Limb (tissue), 2 donors: Measurements from ENCODE around the gene IRF2BPL.
"Not testable (repeated sequence)": the region's sequence is repeated elsewhere in the genome, so short reads cannot be mapped to it uniquely, and the experiment has no call there.

Source experiments
- DNase-seq, 2 donors: peaks; one replicate each; pipeline ENCODE4 v3.0.0-alpha.2; 2016; ENCODE audit errors: extremely low spot score in 2 of 2

IRF2BPL gene

DNA sequence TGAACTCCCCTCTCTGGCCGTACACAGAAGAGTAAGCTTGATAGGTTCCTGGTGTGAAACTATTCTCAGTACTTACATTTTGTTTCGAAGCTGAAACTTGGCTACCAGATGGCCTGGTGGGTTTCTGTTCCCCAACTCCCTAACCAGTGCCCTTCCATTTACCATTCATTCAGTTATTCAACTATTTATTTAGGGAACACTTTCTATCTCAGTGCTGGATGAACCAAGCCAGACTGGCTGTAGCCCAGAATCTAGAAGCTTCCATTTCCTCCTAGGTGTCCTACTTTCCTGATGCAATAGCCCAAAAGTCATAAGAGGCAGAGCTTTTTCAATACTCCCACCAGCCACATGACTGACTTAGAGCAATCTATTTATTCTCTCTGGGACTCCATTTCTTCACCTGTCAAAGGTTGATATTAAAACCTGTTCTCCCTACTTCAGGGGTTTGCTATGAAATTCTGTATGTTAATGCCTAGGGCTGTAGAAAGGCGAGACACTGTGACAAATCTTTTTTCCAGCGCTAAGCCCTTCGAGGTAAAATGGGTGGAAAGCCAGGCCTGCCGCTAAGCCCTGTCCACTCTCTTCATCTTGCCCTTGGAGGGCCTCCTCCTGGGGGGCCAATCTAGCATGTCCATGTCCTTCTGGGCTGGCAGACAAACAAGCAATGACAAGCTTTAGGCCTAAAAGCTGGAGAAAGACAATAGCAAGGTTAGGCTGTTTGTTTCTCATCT is 8.1 kb upstream of the IRF2BPL start:
- no peak for DNase-seq

DNA sequence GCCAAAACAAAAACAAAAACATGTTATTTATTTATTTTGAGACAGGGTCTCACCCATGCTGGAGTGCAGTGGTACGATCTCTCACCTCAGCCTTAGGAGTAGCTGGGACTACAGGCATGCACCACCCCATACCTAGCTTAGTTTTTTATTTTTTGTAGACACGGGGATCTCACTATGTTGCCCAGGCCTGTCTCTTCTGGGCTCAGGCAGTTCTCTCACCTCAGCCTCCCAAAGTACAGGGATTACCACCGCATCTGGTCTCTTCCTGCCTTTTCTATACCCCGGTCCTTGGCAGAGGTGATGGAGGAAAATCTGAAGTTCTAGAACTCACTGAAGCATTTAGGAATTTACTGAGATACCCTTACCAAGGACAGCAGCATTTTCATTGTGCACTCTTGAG is 6.8 kb upstream of the IRF2BPL start:
- DNase-seq: no peak

DNA sequence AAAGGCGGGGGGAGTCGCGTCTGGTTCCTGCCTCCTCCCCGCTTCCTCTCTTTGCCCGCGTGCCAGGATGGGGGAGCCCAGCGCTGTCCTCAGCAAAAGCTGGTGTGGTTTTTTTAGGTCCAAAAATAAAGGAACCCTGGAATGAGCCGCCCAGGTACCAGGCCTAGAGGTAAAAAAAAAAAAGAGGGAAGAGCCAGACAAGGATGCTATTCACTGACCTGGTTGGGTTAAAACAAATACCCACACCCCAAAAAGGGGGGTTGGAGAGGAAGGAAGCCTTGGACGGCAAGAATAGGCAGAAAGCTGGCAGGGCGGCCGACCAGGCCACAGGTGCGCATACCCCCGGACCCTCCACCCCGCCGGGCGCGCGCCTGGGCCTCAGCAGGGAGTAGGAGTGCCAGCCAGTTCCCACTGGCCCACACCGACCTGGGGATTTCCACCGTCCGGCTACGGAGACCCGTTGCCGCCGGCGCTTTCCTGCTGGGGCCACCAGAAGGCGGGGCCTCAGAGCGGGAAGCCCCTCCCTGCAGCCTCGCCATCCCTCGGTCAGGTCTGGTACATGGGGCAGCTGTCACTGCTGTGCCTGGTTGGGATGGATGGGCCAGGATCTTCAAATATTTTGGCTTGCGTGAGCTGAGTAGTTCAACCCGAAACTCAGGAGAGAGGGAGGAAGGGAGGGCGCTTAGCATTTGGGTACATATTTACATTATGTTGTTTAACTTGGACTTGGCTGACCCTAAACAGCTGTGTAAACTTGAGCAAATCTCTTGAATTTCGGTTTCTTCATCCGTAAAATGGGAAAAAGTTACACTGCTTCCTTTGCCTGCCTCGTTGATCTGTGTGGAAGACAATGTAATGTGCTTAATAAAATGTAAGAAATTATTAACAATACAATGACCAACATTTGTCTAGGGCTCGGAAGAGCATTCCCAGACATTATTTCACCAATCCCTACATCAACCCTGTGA is 5.4 kb upstream of the IRF2BPL start:
- DNase-seq: peak; percentile 77 to 80

DNA sequence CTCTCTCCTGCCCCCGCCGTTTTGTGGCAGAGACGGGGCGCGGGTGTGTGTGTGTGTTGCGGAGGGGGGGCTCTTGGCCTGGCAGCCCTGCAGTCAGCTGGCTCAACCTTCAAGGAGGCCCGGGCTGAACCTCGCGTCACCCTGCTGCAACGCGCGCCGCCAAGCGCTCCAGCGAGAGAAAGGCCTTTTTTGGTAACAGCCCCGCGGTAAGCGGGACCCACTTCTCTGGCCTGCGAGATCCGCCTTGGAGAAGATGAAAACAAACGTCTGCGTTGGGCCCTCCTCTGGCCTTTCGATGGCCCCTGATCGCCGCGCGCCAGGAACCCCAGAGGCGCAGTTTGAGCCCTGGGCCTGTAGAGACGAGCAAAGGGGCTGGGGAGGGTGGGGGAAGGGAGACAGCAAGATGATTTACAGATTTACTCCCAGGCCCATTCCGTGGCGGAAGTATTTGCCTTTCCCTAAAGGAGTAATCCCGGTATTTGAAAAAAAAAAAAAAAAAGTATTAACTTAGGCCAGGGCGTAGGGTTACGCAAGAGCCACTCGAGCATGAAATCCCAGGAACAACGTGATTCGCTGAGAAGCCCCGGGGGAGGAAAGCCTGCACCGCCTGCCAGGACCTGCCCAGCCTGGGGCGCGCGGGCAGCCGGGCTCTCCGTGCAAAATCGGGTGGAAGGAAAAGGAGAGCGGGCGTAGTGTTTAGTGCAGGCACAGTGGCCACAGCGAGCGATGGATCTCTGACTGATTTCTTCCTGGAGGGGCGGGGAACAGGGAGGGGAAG is 4.5 kb upstream of the IRF2BPL start:
- DNase-seq: peak; percentile 91

DNA sequence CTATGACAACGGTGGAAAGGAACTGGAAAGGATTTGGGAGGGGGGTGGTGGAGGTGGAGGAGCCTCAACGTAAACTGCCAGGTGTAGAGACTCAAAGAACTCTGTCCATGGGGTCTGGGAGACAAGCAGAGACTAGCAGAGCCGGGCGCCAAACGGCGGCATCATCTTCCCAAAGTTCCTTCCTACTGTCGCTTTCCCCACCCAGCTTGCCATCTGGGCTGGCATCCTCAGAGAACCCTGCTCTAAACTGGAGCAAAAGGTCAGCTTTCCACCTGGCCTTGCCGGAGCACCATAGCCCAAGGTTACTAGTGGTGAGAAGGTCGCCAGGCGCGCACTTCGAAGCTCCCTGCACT is 4.0 kb upstream of the IRF2BPL start:
- no peak for DNase-seq

DNA sequence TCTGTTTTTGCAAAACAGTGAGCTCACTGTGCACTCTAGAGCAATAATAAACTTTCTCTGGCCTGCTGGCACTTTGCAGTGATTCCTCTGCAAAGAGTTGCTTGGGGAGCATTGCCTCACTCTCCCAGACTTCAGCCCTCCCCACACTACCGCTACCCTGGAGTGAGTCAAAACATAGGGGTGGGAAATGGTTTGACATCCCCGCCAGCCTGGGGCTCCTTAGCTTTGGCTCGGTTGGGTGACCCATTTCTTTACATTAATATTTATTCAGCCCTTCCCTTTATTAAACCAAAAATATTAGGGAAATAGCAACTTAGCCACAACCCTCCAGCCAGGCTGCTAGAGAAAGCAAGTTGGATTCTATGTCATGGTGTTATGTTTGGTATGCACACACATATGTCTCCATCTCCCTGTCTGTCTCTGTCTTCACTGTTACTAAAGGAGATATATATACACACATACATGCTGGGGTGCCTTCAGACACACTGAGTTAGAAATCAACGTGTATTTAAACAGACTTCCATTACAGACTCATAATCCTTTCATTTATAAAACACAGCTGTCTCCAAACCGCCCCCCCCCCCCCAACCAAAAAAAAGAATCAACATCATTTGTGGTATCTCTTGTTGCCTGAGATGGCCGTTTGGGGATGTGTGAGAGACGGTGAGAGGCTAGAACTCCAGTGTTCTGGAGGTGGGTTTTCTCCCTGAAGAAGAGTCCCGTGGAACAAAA is 3.4 kb upstream of the IRF2BPL start:
- DNase-seq: peak; percentile 57 to 59

DNA sequence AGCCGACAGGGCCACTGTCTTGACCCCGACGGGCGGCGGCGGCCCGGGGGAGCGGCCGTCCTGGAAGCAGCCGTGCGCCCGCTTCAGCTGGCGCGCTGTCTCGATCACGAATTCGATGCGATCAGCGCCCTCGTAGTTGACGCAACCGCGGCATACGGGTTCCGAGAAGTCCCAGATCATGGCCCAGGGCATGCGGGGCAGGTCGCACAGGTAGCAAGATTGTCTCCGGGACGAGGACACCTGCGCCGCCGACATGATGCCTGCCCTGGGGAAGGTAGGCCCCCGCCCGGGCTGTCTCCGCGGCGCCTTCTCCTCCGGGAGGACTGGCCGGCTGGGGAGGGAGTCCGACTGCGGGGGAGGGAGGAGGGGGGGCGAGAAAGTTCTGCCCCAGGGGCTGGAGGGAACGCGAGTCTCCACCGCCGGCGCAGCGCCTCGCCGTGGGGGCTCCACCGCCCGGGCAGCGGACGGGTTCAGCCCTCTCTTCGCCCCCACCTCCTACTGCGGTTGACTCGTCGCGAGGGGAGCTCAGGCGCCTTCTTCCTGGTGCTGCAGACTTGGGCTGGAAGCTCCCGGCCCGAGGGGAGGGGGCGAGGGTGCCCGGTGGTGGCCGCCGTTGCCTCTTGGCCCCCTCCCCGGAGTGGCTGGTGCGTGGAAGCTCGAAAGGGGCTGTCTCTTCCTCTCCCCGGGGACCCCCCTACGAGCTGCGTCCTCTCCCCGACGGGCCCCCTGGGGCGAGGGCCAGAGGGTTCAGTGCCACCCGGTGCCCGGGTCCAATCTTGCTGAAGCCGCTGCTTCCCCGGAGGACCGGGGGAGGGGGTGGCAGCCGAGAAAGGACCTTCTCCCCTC is 747 bp downstream of the IRF2BPL start:
- peak; percentile 60 to 85 for DNase-seq

DNA sequence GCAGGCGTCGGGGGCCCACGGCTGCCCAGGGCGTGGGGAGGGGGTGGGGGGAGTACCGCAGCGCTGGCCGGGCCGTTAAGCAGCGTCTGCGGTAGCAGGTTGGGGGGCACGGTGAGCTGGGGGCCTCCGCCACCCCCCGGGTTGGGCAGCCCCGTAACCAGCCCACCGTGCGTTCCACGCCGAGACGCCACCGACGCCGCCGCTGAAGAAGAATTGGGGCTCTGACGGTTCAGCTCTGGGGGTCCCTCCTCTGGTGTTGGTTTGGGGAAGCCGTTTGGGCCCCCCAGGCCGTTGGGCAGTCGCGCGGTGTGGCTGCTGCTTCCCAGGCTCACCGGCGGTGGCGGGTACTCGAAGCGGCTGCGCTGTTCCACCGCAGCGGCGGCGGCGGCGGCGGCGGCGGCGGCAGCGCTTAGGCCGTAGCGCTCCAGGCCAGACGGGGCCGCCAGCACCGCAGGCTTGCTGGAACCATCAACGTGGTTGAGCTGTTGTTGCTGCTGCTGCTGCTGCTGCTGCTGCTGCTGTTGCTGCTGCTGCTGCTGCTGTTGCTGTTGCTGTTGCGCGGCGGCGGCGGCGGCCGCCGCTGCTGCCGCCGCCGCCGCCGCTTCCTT is 1.5 kb downstream of the IRF2BPL start:
- DNase-seq: no peak

DNA sequence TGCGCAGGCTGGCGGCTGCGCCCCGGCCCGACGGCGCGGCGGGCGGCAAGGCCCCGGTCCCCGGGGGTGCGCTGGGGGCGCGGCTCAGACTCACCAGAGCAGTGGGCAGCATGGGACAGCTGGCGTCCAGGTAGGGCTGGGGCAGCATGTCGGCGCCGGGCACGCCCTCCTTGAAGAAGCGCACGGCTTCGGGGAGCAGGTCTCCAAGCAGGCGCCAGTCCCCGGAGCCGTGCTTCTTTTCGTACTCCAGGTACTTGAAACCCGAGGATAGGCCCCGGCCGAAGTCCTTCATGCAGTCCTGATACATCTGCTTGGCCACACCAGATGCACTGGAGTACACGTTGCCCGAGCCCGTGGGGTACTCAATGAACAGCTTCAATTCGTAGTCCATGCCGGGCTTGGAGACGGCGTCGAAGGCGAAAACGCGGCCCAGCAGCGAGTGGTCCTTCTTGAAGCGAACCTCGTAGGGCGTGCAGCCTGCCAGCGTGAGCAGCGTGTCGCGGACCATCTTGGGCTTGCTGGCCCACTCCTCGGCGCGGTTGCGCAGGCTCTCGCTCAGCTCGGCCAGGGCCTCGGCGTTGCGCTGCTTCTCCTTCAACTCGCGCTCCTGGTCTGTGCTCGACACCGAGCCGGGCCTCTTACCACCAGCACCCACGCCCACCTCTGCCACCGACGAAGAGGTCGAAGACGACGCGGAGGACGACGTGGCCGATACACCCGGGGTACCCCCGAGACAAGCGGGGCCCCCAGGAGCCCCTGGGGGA is 2.2 kb downstream of the IRF2BPL start:
- DNase-seq: peak in 1 of 2 donors; percentile 75

DNA sequence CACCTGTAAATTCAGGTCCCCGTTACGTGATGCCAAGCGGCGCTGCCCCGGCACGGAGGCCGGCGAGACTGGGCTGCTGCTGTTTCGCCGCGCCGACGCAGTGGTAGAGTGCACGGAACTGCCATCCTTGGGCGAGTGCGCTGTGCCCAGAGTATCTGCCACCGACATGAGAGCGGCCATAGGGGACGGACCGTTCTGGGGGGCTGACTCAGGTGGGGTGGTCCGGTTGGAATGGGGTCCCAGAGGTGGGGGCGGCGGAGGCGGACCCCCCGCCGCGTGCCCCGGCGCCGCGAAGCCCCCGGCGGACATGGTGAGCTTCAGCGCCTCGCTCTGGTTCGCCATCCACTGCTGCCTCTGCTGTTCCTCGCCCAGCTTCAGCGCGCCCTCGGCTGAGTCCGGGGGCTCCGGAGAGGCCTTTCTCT is 2.8 kb downstream of the IRF2BPL start:
- peak in 1 of 2 donors; percentile 58 for DNase-seq

DNA sequence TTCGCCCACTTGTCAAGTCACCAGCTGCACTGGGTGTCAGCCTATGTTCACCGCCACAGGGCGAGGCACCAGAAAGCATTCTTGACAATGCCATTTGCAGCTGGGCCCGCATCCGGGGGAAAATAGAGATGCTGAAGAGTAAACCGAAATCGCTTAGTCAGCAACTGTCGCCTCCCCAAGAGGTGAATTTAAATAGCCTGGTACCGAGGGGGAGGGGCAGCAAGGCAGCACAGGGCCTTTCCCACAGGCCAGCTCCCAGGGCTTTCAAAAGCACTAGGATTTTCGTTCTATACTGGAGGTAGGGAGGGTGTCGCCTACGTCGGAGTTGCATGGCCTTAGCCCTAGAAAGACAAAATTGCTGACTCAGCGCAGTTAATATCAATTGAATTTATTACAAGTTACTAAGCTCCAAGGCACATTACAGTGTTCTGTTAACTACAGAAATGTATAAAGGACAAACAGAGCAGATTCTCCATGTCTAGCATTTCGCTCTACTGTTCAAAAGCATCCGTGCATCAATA is 4.3 kb downstream of the IRF2BPL start:
- DNase-seq: peak in 1 of 2 donors; percentile 70

DNA sequence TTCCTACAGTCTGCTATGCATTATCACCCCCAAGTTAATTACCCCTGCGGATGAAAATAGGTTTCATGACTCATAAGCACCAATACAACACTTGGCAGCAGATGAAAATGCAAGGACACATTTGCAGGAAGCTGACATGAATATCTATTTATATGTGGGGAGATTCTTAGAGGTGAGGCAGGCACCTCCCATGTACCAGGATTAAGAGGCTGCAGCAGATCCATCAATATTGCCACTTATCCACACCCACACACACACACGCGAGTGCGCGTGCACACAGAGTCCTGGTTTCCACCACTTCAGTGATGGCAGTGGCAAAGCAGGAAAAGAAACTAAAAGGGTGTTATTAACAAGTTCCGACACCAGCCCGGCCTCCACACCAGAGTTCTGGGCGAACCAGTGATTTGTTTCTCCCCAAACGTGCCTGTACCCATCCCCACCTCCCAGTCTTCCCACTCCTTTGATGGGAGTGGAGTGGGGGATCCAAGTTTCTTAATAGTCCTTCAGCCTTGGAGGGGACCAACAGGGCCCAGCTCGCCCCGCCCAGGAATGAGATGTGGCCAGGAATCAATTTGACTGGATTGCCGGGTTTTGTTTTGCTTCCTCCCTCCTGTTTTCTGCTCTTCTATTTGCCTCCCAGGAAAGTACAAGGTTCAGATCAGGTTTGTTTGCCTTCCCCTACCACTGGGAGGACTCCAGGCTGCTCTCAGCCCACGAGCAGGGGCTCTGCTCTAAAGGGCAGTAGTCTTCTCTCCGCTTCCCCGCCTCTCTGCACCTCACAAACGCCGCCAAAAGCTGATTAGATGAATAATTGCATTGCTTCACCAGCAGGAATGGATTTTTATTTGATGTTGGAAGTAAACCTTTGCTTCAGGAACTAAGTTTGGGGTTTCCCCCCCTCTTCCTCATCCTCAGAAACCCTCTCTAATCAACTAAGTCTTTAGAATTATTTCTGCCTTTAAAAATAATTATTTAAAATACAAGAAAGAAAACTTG is 5.2 kb downstream of the IRF2BPL start:
- no peak for DNase-seq

DNA sequence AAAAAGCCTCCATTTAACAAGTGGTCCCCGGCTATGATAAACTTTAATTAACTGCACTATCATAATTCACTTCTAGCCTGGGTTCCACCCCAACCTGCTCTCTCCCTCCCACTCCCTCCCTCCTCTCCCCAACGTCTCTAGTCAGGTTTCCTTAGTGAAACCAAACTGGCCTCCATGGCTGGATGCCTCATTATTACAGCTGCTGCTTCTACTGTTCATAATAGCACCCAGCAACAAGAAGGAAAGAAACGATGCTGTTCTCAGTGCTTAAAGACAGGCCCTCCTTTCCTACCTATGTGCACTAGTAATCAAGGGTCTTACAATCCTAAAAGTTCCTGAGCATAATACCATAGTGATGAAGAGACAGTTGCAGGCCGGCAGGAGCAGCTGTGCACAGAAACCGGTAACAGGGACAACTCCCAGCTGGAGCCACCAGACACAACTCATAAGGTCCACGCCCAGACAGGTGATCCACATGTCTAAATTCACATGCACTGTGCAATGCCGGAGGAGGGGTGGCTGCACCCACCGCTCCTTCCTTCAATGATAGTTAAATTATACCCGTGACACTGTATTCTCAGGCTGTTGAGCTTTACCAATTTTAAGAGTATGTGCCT is 6.2 kb downstream of the IRF2BPL start:
- DNase-seq: no peak

DNA sequence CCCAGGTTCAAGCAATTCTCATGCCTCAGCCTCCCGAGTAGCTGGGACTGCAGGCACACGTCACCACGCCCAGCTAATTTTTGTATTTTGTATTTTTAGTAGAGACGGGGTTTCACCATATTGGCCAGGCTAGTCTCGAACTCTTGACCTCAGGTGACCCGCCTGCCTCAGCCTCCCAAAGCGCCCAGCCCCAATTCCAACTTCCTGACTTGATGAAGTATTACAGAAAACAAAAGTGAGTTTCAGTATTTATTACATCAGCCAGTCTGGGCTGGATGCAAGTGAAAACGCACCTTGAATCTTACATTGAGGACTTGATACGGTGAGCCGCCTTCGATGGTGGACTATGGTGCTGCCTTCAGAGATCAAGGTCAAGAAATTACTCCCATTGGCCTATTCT is 7.1 kb downstream of the IRF2BPL start:
- DNase-seq: not testable (repeated sequence)

DNA sequence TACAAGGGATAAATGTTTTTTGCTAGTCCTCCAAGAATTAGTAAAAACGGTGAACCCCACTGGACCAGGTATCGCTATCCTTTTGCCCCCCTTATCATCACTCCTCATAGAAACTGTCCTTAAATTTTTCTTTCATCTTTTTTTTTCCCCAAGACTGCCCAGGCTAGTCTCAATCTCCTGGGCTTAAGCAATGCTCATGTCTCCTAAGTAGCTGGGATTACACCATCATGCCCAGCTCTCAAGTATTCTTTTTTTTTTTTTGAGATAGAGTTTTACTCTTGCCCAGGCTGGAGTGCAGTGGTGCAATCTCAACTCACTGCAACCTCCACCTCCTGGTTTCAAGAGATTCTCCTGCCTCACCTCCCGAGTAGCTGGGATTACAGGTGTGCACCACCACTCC is 9.7 kb downstream of the IRF2BPL start:
- no peak for DNase-seq

DNA sequence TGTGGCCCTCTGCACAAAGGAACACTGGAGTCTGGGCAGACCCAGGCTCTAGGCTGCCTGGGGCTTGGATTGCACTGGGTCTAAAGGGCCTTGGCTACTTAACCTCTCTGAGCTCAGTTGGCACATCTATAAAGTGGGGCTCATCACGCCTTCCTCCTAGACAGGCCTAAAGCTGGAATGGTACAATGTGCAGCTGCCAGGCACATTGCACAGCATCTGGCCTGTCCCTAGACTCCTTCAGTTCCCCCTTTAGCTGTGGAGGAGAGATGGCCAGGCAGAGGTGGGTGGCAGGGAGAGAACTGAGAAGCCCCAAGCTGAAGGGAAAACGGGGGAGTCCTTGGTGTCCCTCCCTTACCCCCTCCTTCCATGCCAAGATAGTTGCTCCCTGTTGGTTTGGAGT is 10.8 kb downstream of the IRF2BPL start:
- no peak for DNase-seq

DNA sequence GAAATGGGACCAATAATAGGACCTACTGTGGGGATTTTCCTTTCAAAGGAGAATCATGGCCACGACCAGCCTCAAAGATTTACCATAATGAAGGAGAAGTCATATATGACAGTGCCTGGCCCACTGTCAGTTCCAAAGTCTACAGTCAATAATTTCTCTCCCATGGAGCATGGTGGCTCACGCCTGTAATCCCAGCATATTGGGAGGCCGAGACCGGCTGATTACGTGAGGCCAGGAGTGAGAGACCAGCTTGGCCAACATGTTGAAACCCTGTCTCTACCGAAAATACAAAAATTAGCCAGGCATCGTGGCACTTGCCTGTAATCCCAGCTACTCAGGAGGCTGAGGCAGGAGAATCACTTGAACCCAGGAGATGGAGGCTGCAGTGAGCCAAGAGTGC is 13.8 kb downstream of the IRF2BPL start:
- no peak for DNase-seq
